Prostate gland (tissue), 2 donors: Measurements from ENCODE around the gene WNT16. TPM values are rescaled to one million over a fixed set of nuclear protein-coding genes. Genes with fewer than 3 reads are reported as not detected.

Experiments used
- DNase-seq: peaks from one replicate; pipeline ENCODE4 v3.0.0-alpha.2; 2019; ENCODE audit warnings: low spot score
- H3K27ac ChIP-seq, 2 donors: fragments of 200-600 bp; sonication (generic); 2 replicates each; pipeline ENCODE4 v1.5.1; 2017 to 2019
- H3K27me3 ChIP-seq: fragments of 200-600 bp; sonication (generic); replicated peaks from 2 replicates; pipeline ENCODE4 v1.5.1; 2019; ENCODE audit not compliant: insufficient read depth
- H3K36me3 ChIP-seq, 2 donors: fragments of 200-600 bp; sonication (generic); 1 replicate in 1 of 2; 2 replicates in 1 of 2; pipeline versions ENCODE4 v1.5.1 to v1.8.1; 2017 to 2019
- H3K4me1 ChIP-seq: fragments of 200-600 bp; sonication (generic); replicated peaks from 2 replicates; pipeline ENCODE4 v1.5.1; 2019
- H3K4me3 ChIP-seq, 2 donors: fragments of 200-600 bp; sonication (generic); 2 replicates each; pipeline ENCODE4 v1.5.1; 2017 to 2019
- H3K9me3 ChIP-seq: fragments of 200-600 bp; sonication (generic); 2 replicates; pipeline ENCODE4 v1.5.1; 2017
- CTCF ChIP-seq, 4 experiments: fragments of 200-600 bp in 2 of 4; fragments of 450-650 bp in 2 of 4; sonication (generic) in 2 of 4; IDR thresholded peaks; 1 replicate in 3 of 4; 2 replicates in 1 of 4; pipeline ENCODE4 v1.5.1; 2016 to 2019; ENCODE audit warnings: antibody characterized with exemption in 4 of 4, mild to moderate bottlenecking in 2 of 4, moderate library complexity in 2 of 4
- POLR2A ChIP-seq: fragments of 450-650 bp; IDR thresholded peaks from one replicate; pipeline ENCODE4 v1.6.1; 2016; ENCODE audit warnings: antibody characterized with exemption, mild to moderate bottlenecking
- POLR2AphosphoS5 ChIP-seq: sonication (generic); formaldehyde crosslinking; IDR thresholded peaks from one replicate; pipeline ENCODE4 v1.6.1; 2017; ENCODE audit warnings: antibody characterized with exemption
- whole genome bisulfite sequencing: methylation state at CpG from one replicate; pipeline ENCODE4 v1.1.5; 2018; 5-methylcytosine and 5-hydroxymethylcytosine counted together
- intact Hi-C: fragments of 100-400 bp; cut with DNase I; formaldehyde crosslinking; loops from one replicate; pipeline ENCODE4 v1.14.2; 2022
- total RNA-seq, 2 donors: library from RNA; depleted of rRNA; stranded (reverse); fragments of >200 nt; gene quantifications; one replicate each; pipeline ENCODE4 v1.1.0, GENCODE V29; 2016

Gene WNT16
- total RNA-seq, 2 donors from 2014 or later: 0.23 to 1.1 TPM

- peaks cover 8% of the 10 kb centered on the region for H3K27me3 ChIP-seq
- H3K27ac ChIP-seq: no peak overlapping the region
- no peak for DNase-seq
- no peaks in the 10 kb centered on the region for H3K36me3 ChIP-seq
- no peak for TF ChIP-seq POLR2A
- TF ChIP-seq POLR2AphosphoS5: no peak
- no peak for TF ChIP-seq CTCF (IDR thresholded peaks at IDR 0.05)
- H3K4me3 ChIP-seq: no peak overlapping the region
- intact Hi-C loops: no loop called here
- H3K9me3 ChIP-seq: no peaks in the 10 kb centered on the region
- no peaks in the 10 kb centered on the region for H3K4me1 ChIP-seq
- WGBS: 50% methylated on average over 5 of the region's 5 CpGs
These were observed 5.1 kb upstream of the WNT16 start for GRCh38 chr7:121323515-121324302.

GRCh38 chr7:121327671-121328070, 1.1 kb upstream of the WNT16 start:
- Histone ChIP-seq H3K27me3 (peaks cover 16% of the 10 kb centered on the region), H3K4me1 (no peaks in the 10 kb centered on the region), H3K27ac (no peak overlapping the region), H3K36me3 (no peaks in the 10 kb centered on the region), H3K4me3 (no peak overlapping the region), H3K9me3 (no peaks in the 10 kb centered on the region)
- 87% methylated on average over 5 of the region's 5 CpGs for WGBS
- intact Hi-C loops: no loop called here
- TF ChIP-seq CTCF (IDR thresholded peaks at IDR 0.05): no peak
- TF ChIP-seq POLR2AphosphoS5: no peak
- TF ChIP-seq POLR2A: no peak
- no peak for DNase-seq

GRCh38 chr7:121329191-121330052, 622 bp downstream of the WNT16 start:
- intact Hi-C loops: no loop called here
- Histone ChIP-seq H3K27me3 (peaks cover 13% of the 10 kb centered on the region), H3K4me3 (peak overlapping the region; percentile 10 to 16), H3K9me3 (no peaks in the 10 kb centered on the region), H3K27ac (no peak overlapping the region), H3K4me1 (no peaks in the 10 kb centered on the region), H3K36me3 (no peaks in the 10 kb centered on the region)
- TF ChIP-seq POLR2A (no peak), POLR2AphosphoS5 (no peak), CTCF (IDR thresholded peaks at IDR 0.05) (no peak)
- no peak for DNase-seq
- 3% methylated on average over 44 of the region's 47 CpGs for WGBS

GRCh38 chr7:121330053-121330833, 1.4 kb downstream of the WNT16 start:
- no peak for TF ChIP-seq POLR2AphosphoS5
- 4% methylated on average over 52 of the region's 52 CpGs for WGBS
- H3K9me3 ChIP-seq: no peaks in the 10 kb centered on the region
- no peak overlapping the region for H3K27ac ChIP-seq
- H3K36me3 ChIP-seq: no peaks in the 10 kb centered on the region
- intact Hi-C loops: no loop called here
- H3K27me3 ChIP-seq: peaks cover 11% of the 10 kb centered on the region
- no peaks in the 10 kb centered on the region for H3K4me1 ChIP-seq
- DNase-seq: no peak
- H3K4me3 ChIP-seq: peak overlapping the region; percentile 10 to 16

- no peak overlapping the region for H3K27ac ChIP-seq
- H3K36me3 ChIP-seq: no peaks in the 10 kb centered on the region
- DNase-seq: no peak
- WGBS: 85% methylated on average over 4 of the region's 4 CpGs
- H3K4me3 ChIP-seq: no peak overlapping the region
- no peaks in the 10 kb centered on the region for H3K4me1 ChIP-seq
- H3K9me3 ChIP-seq: no peaks in the 10 kb centered on the region
- H3K27me3 ChIP-seq: peaks cover 11% of the 10 kb centered on the region
- intact Hi-C loops: no loop called here
- TF ChIP-seq CTCF (IDR thresholded peaks at IDR 0.05) (no peak), POLR2AphosphoS5 (no peak), POLR2A (no peak)
These were observed 2.2 kb downstream of the WNT16 start for GRCh38 chr7:121331048-121331447.
